Lower lobe of right lung (tissue), 2 donors: Measurements from ENCODE around the gene PHACTR1. TPM values are rescaled to one million over a fixed set of nuclear protein-coding genes. Genes with fewer than 3 reads are reported as not detected.

Experiments
- ATAC-seq, 2 donors: fragments of 200-7000 bp; cut with Tn5 transposase; one replicate each; pipeline ENCODE4 v1.9.1; 2020 to 2022; ENCODE audit warnings: mild to moderate bottlenecking in 2 of 2, moderate library complexity in 2 of 2
- DNase-seq: peaks from one replicate; pipeline ENCODE4 v3.0.0-alpha.2; 2020
- H3K27ac ChIP-seq: fragments of 200-600 bp; one replicate; pipeline ENCODE4 v1.8.0; 2022
- H3K27me3 ChIP-seq: fragments of 200-600 bp; one replicate; pipeline ENCODE4 v1.8.0; 2022; ENCODE audit warnings: low read depth
- H3K36me3 ChIP-seq: fragments of 200-600 bp; one replicate; pipeline ENCODE4 v1.8.0; 2022; ENCODE audit warnings: mild to moderate bottlenecking
- H3K4me1 ChIP-seq: fragments of 200-600 bp; one replicate; pipeline ENCODE4 v1.8.0; 2022
- H3K4me3 ChIP-seq: fragments of 200-600 bp; one replicate; pipeline ENCODE4 v1.8.0; 2022; ENCODE audit warnings: mild to moderate bottlenecking
- H3K9me3 ChIP-seq: fragments of 200-600 bp; one replicate; pipeline ENCODE4 v1.8.0; 2022
- CTCF ChIP-seq: fragments of 200-600 bp; IDR thresholded peaks from one replicate; pipeline ENCODE4 v1.8.0; 2022; ENCODE audit warnings: antibody characterized with exemption, mild to moderate bottlenecking
- intact Hi-C: fragments of 100-400 bp; cut with DNase I; formaldehyde crosslinking; loops from one replicate; pipeline ENCODE4 v1.11.0; 2022
- total RNA-seq: library from RNA; stranded (reverse); fragmentation: NEBNext Ultra II Directional; extraction: Animal tissue kit (Norgen Biotek cat#: 25700); gene quantifications from one replicate; pipeline ENCODE4 v1.2.1, GENCODE V29; 2021
- donor health status: DM: no; HTN: yes; CAD: no; lungs with severe emphysema.

The PHACTR1 gene
- total RNA-seq, 1 donor from 2014 or later = 91.0 TPM

GRCh38 chr6:12963567-12963966, 247.0 kb downstream of the PHACTR1 start:
- TF ChIP-seq CTCF = no peak
- DNase-seq = no peak
- Histone ChIP-seq H3K36me3 (no peaks in the 10 kb centered on the region), H3K27ac (peak overlapping the region; percentile 66), H3K4me1 (peaks cover 87% of the 10 kb centered on the region), H3K27me3 (no peaks in the 10 kb centered on the region), H3K9me3 (no peaks in the 10 kb centered on the region), H3K4me3 (peak overlapping the region; percentile 27)
- peak; percentile 72 to 85 for ATAC-seq
- intact Hi-C loops = no loop called here

- no peak for ATAC-seq
- H3K27ac ChIP-seq = no peak overlapping the region
- peaks cover 56% of the 10 kb centered on the region for H3K4me1 ChIP-seq
- no peak for DNase-seq
- H3K4me3 ChIP-seq = no peak overlapping the region
- TF ChIP-seq CTCF = no peak
- no peaks in the 10 kb centered on the region for H3K36me3 ChIP-seq
- intact Hi-C loops = no loop called here
- H3K27me3 ChIP-seq = no peaks in the 10 kb centered on the region
- H3K9me3 ChIP-seq = no peaks in the 10 kb centered on the region
Measured at GRCh38 chr6:12967686-12968085, 251.1 kb downstream of the PHACTR1 start.

GRCh38 chr6:12968290-12968689, 251.7 kb downstream of the PHACTR1 start:
- Histone ChIP-seq H3K36me3 (no peaks in the 10 kb centered on the region), H3K4me3 (no peak overlapping the region), H3K9me3 (no peaks in the 10 kb centered on the region), H3K27ac (no peak overlapping the region), H3K27me3 (no peaks in the 10 kb centered on the region), H3K4me1 (peaks cover 56% of the 10 kb centered on the region)
- DNase-seq (no peak), ATAC-seq (peak in 1 of 2 donors; percentile 46)
- intact Hi-C loops = no loop called here
- TF ChIP-seq CTCF = no peak

- H3K27me3 ChIP-seq = no peaks in the 10 kb centered on the region
- no peak overlapping the region for H3K4me3 ChIP-seq
- peak overlapping the region; percentile 5 for H3K27ac ChIP-seq
- H3K36me3 ChIP-seq = no peaks in the 10 kb centered on the region
- no peaks in the 10 kb centered on the region for H3K9me3 ChIP-seq
- TF ChIP-seq CTCF = no peak
- intact Hi-C loops = no loop called here
- ATAC-seq (peak; percentile 76 to 84), DNase-seq (no peak)
- H3K4me1 ChIP-seq = peaks cover 54% of the 10 kb centered on the region
Measured at GRCh38 chr6:12968839-12969558, 252.4 kb downstream of the PHACTR1 start.

GRCh38 chr6:12969966-12970365, 253.4 kb downstream of the PHACTR1 start:
- DNase-seq (no peak), ATAC-seq (no peak)
- Histone ChIP-seq H3K27me3 (no peaks in the 10 kb centered on the region), H3K9me3 (no peaks in the 10 kb centered on the region), H3K4me1 (peaks cover 44% of the 10 kb centered on the region), H3K36me3 (no peaks in the 10 kb centered on the region), H3K4me3 (no peak overlapping the region), H3K27ac (no peak overlapping the region)
- intact Hi-C loops = no loop called here
- no peak for TF ChIP-seq CTCF
